GM19372 (cell line): ENCODE data around the gene FRS2.
"Not testable (repeated sequence)": the region's sequence is repeated elsewhere in the genome, so short reads cannot be mapped to it uniquely, and the experiment has no call there.

Source experiments
- ATAC-seq: cut with Tn5 transposase; IDR thresholded peaks from one replicate; pipeline ENCODE4 v1.9.1; 2021; ENCODE audit warnings: mild to moderate bottlenecking, low read depth, moderate library complexity; ENCODE audit not compliant: unreplicated experiment

The FRS2 gene

DNA sequence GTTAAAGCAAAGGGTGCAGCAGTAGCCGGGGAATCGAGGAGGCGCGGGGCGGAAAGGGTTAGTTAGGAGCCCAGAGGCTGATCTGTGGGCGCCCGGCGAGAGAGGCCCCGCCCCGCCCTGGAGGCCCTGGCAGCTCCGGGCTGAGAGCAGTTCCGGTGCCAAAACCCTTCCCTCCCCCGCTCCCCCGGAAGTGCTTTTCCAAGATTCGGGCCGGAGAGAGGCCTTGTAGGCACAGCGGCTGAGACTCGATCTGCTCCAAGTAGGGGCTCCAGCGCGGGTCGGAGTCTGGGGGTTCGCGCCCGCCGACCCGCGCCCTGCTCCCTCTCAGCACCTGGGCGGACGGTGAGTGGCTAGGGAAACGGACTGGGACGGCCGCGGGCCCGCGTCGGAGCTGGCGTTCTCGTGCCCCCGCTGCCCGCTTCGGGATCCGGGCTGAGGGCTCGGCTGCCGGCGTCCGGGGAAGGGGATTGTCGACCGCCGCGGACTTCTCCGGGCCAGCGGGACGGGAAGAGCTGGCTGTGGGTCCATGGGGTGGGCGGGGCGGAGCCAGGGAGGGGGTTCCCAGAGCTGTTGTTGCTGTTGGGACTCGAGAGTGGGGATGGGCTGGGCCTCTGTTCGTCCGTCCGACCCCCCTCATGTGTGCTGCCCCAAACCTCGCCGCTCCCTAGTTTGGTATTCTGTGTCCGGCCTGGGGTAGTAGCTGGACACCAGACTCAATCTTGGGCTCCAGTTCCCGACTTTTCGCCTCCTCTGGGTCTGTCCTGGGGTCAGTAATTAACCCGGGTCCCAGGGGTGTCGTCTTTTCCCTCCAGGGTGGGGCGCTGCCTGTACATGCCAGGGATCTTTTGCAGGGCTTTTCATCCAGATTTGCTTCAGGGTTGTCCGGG is at the start of gene FRS2:
Gene FRS2, plus strand, starts transcription at position 200 of the 887 bp plus-strand sequence. CDS start 98,643 bp downstream, outside the sequence.
- peak; percentile 95 for ATAC-seq

- ATAC-seq: no peak
Observed at GRCh38 chr12:69421548-69421947, 48.6 kb upstream of the FRS2 start.

DNA sequence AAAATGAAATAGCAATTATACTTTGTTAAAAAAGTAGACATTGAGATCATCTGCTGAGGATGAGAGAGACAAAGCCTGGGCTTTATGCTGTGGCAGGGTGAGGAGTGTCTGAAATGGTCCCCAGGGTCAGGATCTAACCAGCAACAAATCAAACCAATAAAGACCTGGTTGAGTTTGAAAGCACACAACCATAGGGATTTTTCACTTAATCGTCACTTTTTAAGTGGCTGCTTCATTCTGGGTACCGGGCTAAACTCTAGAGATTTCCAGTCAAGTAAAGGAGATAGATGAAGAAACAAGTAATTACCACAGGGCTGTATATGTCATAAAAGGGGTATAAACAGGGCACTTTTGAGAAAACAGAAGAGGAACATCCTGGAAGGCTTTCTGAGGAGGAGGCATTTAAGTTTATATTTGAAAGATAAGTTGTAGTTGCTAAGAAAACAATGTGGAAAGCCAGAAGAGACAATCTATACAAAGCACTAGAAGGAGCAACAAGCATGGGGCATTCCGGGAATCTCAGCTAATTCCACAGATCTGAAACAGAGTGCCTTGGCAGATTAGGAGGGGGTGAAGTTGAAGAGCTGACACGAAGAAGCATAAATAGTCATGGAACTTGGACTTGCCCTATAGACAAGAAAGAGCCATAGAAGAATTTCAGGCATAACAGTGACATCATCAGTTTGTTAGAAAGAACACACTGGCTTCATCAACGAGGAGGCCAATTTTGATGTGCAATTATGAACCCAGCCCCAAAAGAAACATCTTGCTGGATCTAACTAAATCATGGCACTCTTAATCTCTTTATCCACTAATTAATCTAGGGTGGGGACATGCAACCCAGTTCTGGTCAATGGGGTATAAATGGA is 46.9 kb upstream of the FRS2 start:
- no peak for ATAC-seq

DNA sequence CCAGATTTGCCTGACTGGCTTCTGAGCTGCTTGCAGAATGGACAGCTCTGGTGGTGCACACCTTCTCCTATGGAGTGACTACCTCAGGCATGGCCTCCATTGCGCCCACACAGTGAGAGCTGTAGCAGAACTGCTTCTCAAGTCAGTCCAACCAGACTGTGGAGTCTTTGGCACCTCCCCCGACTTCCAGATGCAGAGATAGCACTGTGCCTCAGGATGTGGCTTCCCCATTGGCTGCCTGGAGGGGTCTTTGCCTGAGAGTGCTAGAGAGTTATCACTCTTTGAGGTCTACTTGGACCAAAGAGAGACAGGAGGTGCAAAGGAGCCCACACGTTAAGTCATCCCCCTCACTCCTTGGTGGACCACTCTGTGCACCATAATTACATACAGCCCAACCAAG is 44.8 kb upstream of the FRS2 start:
- no peak for ATAC-seq

DNA sequence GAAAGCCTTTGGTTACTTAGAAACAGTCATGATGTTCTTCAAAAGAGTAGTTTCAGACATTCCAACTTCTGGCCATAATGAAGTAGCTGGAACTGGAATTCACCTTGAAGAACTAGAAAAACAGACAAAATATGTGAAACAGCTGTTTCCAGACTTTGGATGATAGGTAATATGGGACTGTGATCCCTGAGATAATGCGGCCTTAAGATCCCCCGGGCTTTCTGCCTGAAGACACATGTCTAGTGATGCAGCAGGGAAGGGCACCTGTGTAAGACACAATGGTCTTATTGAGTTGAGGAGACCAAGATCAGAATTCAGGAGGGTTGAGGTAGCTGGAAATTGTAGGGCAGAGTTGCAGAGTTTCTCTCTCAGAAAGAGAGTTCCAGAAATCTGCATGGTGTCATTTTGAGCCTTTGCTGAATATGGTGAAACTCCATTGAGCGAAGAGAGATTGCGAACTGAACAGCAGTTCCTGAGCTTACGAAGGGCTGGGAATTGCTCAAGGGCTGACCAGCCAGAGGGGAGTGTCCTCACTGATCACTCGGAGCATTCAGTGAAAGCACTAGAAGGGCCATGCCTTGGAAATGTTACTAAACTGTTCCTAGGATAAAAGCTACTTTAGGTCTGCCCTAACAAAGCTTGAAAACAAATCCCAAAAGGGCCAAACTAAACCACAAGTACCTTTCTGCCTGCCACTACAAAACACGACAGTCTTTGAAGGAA is 41.7 kb upstream of the FRS2 start:
- no peak for ATAC-seq

DNA sequence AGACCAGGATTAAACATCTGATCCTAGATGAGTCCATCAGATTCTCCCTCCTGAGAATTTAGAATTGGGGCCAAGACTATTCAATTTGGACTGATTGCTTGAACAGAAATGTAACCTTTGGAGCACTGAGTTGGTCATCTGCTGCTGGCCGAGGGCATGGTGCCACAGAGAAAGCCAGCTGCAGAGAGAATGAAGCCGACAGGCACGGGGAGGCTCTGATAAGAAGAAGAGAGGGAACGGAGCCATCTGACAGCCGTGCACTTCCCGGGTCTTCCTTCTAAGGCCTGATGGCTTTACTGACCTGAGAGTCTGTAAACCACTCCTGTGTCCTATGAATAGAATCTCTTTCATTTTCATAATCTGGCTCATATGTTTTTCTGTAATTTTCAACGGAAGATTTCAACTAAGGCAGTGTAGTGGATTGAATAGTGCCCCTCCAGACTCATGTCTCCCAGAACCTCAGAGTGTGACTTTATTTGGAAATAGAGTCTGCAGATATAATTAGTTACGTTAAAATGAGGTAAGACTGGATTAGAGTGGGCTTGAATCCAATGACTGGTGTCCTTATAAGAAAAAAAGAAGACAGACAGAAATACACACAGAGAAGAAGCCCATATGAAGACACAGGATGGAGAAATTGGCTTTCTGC is 39.1 kb upstream of the FRS2 start:
- ATAC-seq: no peak

DNA sequence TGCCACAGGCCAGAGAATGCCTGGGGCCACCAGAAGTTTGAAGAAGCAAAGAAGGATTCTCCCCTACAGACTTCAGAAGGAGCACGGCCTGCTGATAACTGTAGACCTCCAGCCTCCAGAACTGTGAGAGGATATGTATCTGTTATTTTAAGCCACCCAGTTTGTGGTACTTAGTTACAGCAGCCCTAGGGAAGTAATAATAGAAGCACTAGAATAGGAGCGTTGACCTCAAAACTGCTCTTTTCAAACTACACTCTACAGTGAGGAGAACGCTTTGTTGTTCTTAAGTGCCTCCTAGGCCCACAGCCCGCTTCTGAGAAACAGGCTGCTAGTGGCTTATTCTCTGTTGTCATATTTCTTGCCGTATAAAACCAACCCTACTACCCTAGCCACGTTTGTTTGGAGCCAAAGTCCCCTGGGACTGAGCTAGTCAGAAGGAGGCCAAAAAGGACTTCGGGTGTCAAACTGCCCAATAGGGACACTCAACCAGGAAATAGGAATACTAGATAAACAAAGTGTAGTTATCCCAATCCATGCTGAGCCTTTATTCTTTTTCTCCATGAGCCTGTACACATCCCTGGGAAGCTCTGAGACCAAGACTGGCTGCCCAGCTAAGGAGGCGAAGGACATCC is 38.5 kb upstream of the FRS2 start:
- no peak for ATAC-seq

- no peak for ATAC-seq
Observed at GRCh38 chr12:69433653-69434052, 36.5 kb upstream of the FRS2 start.

GRCh38 chr12:69435644-69436043 is 34.5 kb upstream of the FRS2 start:
- ATAC-seq: no peak

DNA sequence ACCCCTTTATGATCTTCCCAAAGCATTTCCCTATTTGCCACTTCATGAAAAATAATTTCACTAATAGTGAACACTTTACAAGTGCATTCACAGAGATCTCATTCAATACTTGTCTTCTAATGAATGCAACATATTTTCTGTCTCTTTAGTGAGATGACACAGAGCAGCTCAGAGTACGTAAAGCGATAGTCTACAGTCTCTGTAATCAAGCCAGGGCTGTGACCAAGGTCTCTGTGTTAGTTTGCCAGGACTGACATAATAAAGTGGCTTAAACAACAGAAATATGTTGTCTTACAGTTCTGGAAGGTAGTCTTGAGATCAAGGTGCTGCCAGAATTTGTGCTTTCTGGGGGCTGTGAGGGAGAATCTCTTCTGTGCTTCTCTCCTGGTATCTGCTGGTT is 33.1 kb upstream of the FRS2 start:
- ATAC-seq: no peak

DNA sequence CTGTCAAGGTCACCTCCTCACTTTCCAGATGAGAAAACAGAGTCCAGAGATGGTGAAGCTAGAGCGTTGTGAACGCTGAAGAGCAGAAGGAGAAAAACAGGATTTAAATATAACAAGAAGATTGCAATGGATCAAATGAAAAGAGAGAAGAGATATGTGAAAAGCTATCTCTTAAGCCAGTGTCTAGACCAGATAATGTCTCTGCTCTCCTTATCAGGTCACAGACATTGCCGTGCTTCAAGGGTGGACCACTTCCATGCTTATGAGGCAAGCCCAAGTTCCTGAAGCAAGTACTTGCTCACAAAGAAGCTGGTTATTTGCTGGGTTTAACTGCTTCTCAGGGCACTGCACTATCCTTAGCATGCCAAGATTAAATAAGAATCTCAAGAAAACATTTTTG is 31.6 kb upstream of the FRS2 start:
- ATAC-seq: no peak

DNA sequence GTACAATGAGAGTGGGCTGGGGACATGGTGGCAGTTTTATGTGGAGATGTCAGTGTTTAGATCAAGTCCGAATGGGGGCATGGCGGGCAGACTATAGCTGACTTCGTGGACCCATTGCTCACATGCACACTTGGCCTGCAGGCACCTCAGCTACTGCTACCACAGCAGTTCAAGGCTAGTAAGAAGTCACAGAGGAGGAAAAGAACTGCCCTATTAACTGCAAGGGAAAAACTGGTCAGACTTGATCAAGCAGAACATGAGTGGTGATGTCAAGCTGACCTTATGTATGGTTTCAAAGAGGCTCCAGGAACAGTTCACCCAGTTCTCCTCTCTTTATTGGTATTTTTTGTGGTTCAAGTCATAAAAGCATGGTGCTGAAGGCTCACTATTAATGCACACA is 30.2 kb upstream of the FRS2 start:
- ATAC-seq: no peak

DNA sequence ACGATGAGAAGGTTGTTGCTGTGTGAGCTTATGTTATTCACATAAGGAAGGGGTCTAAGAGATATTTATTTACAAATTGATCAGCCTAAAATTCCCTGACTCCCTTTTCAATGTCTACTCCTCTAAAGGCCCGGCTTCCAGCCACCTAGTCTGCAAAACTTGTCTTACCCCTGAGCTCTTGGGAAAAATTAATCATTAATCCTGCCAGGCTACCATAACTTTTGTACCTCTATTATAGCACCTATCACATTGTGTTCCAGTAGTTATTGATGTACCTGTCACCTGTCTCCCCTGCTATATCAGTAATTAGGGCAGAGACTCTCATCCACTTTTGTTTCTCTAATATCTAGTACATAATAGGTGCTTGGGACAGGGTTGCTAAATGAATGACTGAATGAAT is 29.3 kb upstream of the FRS2 start:
- ATAC-seq: no peak

DNA sequence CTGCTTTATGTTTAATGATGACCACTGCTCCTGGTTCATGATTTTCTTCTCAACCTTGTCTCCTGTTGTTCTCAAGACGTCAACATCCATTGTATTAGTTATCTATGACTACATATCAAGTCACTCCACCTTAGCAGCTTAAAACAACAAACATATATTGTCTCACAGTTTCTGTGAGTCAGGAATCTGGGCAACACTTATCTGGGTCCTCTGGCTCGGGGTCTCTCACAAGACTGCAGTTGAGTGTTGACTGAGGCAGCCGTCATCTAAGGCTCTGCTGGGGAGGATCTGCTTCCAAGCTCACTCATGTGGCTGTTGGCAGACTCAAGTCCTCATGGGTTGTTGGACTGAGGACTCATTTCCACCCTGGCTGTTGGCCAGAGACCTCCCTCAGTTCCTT is 27.3 kb upstream of the FRS2 start:
- no peak for ATAC-seq

- no peak for ATAC-seq
Observed at GRCh38 chr12:69443916-69444315, 26.3 kb upstream of the FRS2 start.

GRCh38 chr12:69447892-69448291 is 22.3 kb upstream of the FRS2 start:
- ATAC-seq: no peak

- not testable (repeated sequence) for ATAC-seq
Observed at GRCh38 chr12:69452598-69453132, 17.5 kb upstream of the FRS2 start.

DNA sequence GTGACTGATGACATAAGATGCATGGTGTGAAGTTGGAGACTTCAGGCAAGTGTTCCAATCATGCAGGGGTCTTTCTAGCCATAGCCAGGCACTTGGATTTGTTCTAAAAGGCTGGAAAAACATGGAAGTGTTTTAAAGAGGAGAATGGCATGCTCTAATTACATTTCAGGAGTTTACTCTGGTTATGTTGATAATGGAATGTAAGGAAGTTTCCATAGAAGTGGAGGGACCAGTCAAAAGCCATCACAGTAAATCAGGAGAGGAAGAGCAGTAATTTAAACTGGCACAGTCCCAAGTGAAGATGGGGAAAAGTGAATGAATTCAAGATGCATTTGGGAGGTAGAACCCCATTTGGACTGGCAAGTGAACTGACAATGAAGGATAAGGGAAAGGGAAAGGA is 13.9 kb upstream of the FRS2 start:
- no peak for ATAC-seq

DNA sequence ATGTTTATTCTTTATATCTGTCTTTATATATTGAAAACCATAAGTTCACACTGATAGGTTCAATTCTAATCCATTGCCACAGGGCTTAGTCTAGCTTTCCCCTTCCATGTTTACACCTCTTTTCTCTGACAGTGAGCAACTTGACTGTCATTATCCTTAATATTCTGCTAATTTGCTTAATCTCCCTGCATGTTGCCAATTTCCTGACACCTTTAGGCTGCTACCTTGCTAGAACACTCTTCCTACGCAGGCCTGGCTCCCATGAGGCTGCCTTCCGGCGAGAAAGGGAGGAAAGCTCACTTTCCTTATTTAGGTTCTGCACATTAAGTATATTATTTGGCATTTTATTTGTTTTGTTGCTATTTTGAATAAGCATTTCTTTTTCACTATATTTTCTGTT is 12.8 kb upstream of the FRS2 start:
- no peak for ATAC-seq

- no peak for ATAC-seq
Observed at GRCh38 chr12:69459477-69459876, 10.7 kb upstream of the FRS2 start.
